Endothelial cell of umbilical vein (primary cell): ENCODE results near the gene DENND4B. TPM values are rescaled to one million over a fixed set of nuclear protein-coding genes. Genes with fewer than 3 reads are reported as not detected.
"Not testable (repeated sequence)": the region's sequence is repeated elsewhere in the genome, so short reads cannot be mapped to it uniquely, and the experiment has no call there.

ENCODE experiments used
- BruUV-seq: library from RNA; stranded (reverse); fragments of 400-500 nt; replicated peaks from 2 replicates; lab custom pipeline; 2021; lab: Mats Ljungman, UMichigan
- CTCF ChIA-PET: fragments of 300-600, 350-600 bp; sonication (Branson Sonifier 250); formaldehyde crosslinking; loops from one replicate; lab custom pipeline; 2021; ENCODE audit warnings: antibody characterized with exemption, inconsistent platforms; lab: Charles Lee
- POLR2A ChIA-PET: fragments of 300-600, 350-600 bp; sonication (Branson Sonifier 250); formaldehyde crosslinking; loops from one replicate; lab custom pipeline; 2021; ENCODE audit warnings: antibody characterized with exemption, inconsistent platforms; lab: Charles Lee
- DNase-seq: peaks from one replicate; pipeline ENCODE4 v3.0.0-alpha.2; 2011; ENCODE audit warnings: low read depth, low spot score
- FAIRE-seq: peaks from 2 replicates; lab custom pipeline; 2011; peaks lifted over from hg19 to GRCh38; lab: Jason Lieb, UNC
- H2AFZ ChIP-seq: 2 replicates; pipeline ENCODE4 v1.6.0; 2012; ENCODE audit warnings: low read depth, low read length, control low read depth, inconsistent platforms
- H3K27ac ChIP-seq: 2 replicates; pipeline ENCODE4 v1.5.1; 2011; ENCODE audit warnings: low read depth, mild to moderate bottlenecking, control low read depth, low read length, moderate library complexity; ENCODE audit not compliant: insufficient read depth
- H3K27me3 ChIP-seq, 2 experiments: 2 replicates each; pipeline versions ENCODE4 v1.6.0 to v1.6.1; 2011; ENCODE audit warnings: low read length in 2 of 2, mixed read lengths in 1 of 2; ENCODE audit not compliant: control insufficient read depth in 2 of 2, insufficient read depth in 2 of 2
- H3K36me3 ChIP-seq, 2 experiments: 2 replicates in 1 of 2; 3 replicates in 1 of 2; pipeline ENCODE4 v1.5.1; 2011; ENCODE audit warnings: low read length in 2 of 2, mild to moderate bottlenecking in 1 of 2, moderate library complexity in 1 of 2; ENCODE audit not compliant: control insufficient read depth in 2 of 2, insufficient read depth in 2 of 2; ENCODE audit errors: extremely low read depth in 1 of 2
- H3K4me1 ChIP-seq: 3 replicates; pipeline ENCODE4 v1.5.1; 2011; ENCODE audit warnings: mild to moderate bottlenecking, low read length; ENCODE audit not compliant: control insufficient read depth, insufficient read depth; ENCODE audit errors: extremely low read depth
- H3K4me2 ChIP-seq: 2 replicates; pipeline ENCODE4 v1.6.1; 2011; ENCODE audit warnings: low read length, control low read depth, mixed read lengths; ENCODE audit not compliant: insufficient read depth
- H3K4me3 ChIP-seq, 3 experiments: fragments of 200-600 bp in 1 of 3; sonication (generic), shearing (Covaris generic) in 1 of 3; replicated peaks in 1 of 3; 2 replicates each; pipeline ENCODE4 v1.5.1; 2011 to 2016; ENCODE audit warnings: control low read depth in 3 of 3, low read length in 3 of 3, mild to moderate bottlenecking in 2 of 3, inconsistent platforms in 1 of 3, low read depth in 1 of 3, moderate library complexity in 1 of 3; ENCODE audit not compliant: insufficient read depth in 1 of 3
- H3K79me2 ChIP-seq: 2 replicates; pipeline ENCODE4 v1.6.0; 2012; ENCODE audit warnings: low read length, inconsistent platforms; ENCODE audit not compliant: control insufficient read depth, insufficient read depth
- H3K9ac ChIP-seq: replicated peaks from 2 replicates; pipeline ENCODE3; 2011; ENCODE audit warnings: low read length, control low read depth; ENCODE audit not compliant: insufficient read depth; ENCODE audit errors: extremely low read depth
- H3K9me1 ChIP-seq: replicated peaks from 3 replicates; pipeline ENCODE4 v1.6.0; 2011; ENCODE audit warnings: mild to moderate bottlenecking, low read length; ENCODE audit not compliant: control insufficient read depth, insufficient read depth; ENCODE audit errors: extremely low read depth
- H3K9me3 ChIP-seq: replicated peaks from 2 replicates; pipeline ENCODE4 v1.5.1; 2012; ENCODE audit warnings: low read length, inconsistent platforms; ENCODE audit not compliant: control insufficient read depth, insufficient read depth
- H4K20me1 ChIP-seq: replicated peaks from 2 replicates; pipeline ENCODE3; 2011; ENCODE audit warnings: mild to moderate bottlenecking, low read length; ENCODE audit not compliant: control insufficient read depth, insufficient read depth; ENCODE audit errors: extremely low read depth
- CTCF ChIP-seq, 2 donors: IDR thresholded peaks; 1 replicate in 1 of 2; 2 replicates in 1 of 2; pipeline ENCODE4 v1.5.1; 2011; ENCODE audit warnings: low read length in 2 of 2, mild to moderate bottlenecking in 2 of 2, moderate library complexity in 2 of 2, control low read depth in 1 of 2, inconsistent platforms in 1 of 2, low read depth in 1 of 2; ENCODE audit not compliant: insufficient read depth in 1 of 2; ENCODE audit errors: extremely low read depth in 1 of 2
- EZH2 ChIP-seq: IDR thresholded peaks from 2 replicates; pipeline ENCODE4 v1.6.1; 2012; ENCODE audit warnings: borderline replicate concordance, low read depth, mild to moderate bottlenecking, moderate library complexity, low read length, inconsistent platforms; ENCODE audit not compliant: severe bottlenecking
- FOS ChIP-seq: IDR thresholded peaks from 2 replicates; pipeline ENCODE4 v1.6.1; 2011; ENCODE audit warnings: mild to moderate bottlenecking, low read length, moderate library complexity, borderline replicate concordance; ENCODE audit not compliant: insufficient read depth
- GATA2 ChIP-seq: IDR thresholded peaks from 2 replicates; pipeline ENCODE4 v1.7.0; 2011; ENCODE audit warnings: low read depth, mild to moderate bottlenecking, moderate library complexity, mixed read lengths, low read length; ENCODE audit not compliant: insufficient read length, insufficient read depth
- JUN ChIP-seq: IDR thresholded peaks from 2 replicates; pipeline ENCODE4 v1.6.1; 2011; ENCODE audit warnings: borderline replicate concordance, low read depth; ENCODE audit not compliant: insufficient read length, insufficient read depth
- MAX ChIP-seq: IDR thresholded peaks from 2 replicates; pipeline ENCODE4 v1.6.1; 2011; ENCODE audit not compliant: insufficient read depth, insufficient read length
- MYC ChIP-seq: IDR thresholded peaks from one replicate; pipeline ENCODE4 v1.6.1; 2011; ENCODE audit warnings: mild to moderate bottlenecking, low read depth, low read length
- POLR2A ChIP-seq: IDR thresholded peaks from 2 replicates; pipeline ENCODE4 v1.6.1; 2012; ENCODE audit warnings: low read depth, mild to moderate bottlenecking, control low read depth, low read length
- POLR2AphosphoS5 ChIP-seq: IDR thresholded peaks from 2 replicates; pipeline ENCODE4 v1.6.1; 2012; ENCODE audit warnings: low read depth, mild to moderate bottlenecking, control low read depth, low read length, moderate library complexity; ENCODE audit not compliant: insufficient read depth
- dilution Hi-C: fragments of 300-500 bp; cut with MboI; formaldehyde crosslinking; loops from one replicate; pipeline ENCODE4 v1.15.0; 2019; ENCODE audit warnings: low sequenced_read_pairs; ENCODE audit not compliant: extremely low pct_ligation_motif_present
- intact Hi-C: fragments of 100-400 bp; cut with micrococcal nuclease; formaldehyde crosslinking; loops from one replicate; pipeline ENCODE4 v1.10.0; 2022
- polyA plus RNA-seq, 4 experiments: library from polyadenylated mRNA; depleted of rRNA in 3 of 4; stranded (reverse) in 3 of 4; unstranded in 1 of 4; fragments of >200 nt; gene quantifications; 2 replicates each; pipeline versions ENCODE4 v1.2.1 to v1.2.3, GENCODE V29; 2011 to 2012; ENCODE audit warnings: missing spikeins in 1 of 4
- total RNA-seq: library from RNA; stranded (reverse); gene quantifications from 2 replicates; pipeline ENCODE4 v1.2.3, GENCODE V29; 2021

Gene DENND4B
- total and polyA plus RNA-seq, 2 donors (not counting 3 experiments of a cell fraction or from before 2014, with no cell fraction given) = 35.6 to 57.8 TPM

- Histone ChIP-seq H3K9ac (no peak overlapping the region), H3K27me3 (no peaks in the 10 kb centered on the region), H3K9me1 (no peaks in the 10 kb centered on the region), H3K4me2 (no peak overlapping the region), H3K36me3 (peaks cover 0 to 2% of the 10 kb centered on the region in 2 experiments), H3K4me3 (no peak overlapping the region), H3K27ac (no peak overlapping the region), H4K20me1 (peaks cover 6% of the 10 kb centered on the region), H3K4me1 (no peaks in the 10 kb centered on the region), H3K9me3 (no peaks in the 10 kb centered on the region), H3K79me2 (peaks cover 83% of the 10 kb centered on the region), H2AFZ (no peak overlapping the region)
- CTCF ChIA-PET = no interaction called here
- POLR2A ChIA-PET = no interaction called here
- dilution Hi-C loops (no loop called here), intact Hi-C loops (no loop called here)
- no TSS peak for BruUV-seq
- no peak for DNase-seq
- FAIRE-seq = no peak
- TF ChIP-seq FOS (no peak), MAX (no peak), EZH2 (no peak), MYC (no peak), POLR2AphosphoS5 (no peak), GATA2 (no peak), POLR2A (no peak), CTCF (IDR thresholded peaks at IDR 0.05; ENCODE audit: extremely low read depth in 1 of 2, insufficient read depth in 1 of 2, low read depth in 1 of 2, low read length in 2 of 2) (no peak), JUN (no peak)
Measured at GRCh38 chr1:153906396-153906795, 40.1 kb downstream of the DENND4B start.

GRCh38 chr1:153905908-153906307, 40.6 kb downstream of the DENND4B start:
- dilution Hi-C loops, H3K4me3 ChIP-seq, H3K4me2 ChIP-seq, POLR2A ChIA-PET, H3K27me3 ChIP-seq, intact Hi-C loops, FAIRE-seq, H2AFZ ChIP-seq, DNase-seq, H3K36me3 ChIP-seq, H3K9me1 ChIP-seq, H4K20me1 ChIP-seq, H3K9ac ChIP-seq, H3K9me3 ChIP-seq, H3K27ac ChIP-seq, H3K4me1 ChIP-seq, BruUV-seq: not testable (repeated sequence)
- H3K79me2 ChIP-seq = peaks cover 83% of the 10 kb centered on the region
- CTCF ChIA-PET = interaction anchor here (1.0 kb wide), 1 partner anchor 81 kb away, joined by 5 read pairs; no protein-coding TSS in a partner anchor
